A549 (cell line): ENCODE data around the gene D2HGDH. TPM values are rescaled to one million over a fixed set of nuclear protein-coding genes. Genes with fewer than 3 reads are reported as not detected.

Source experiments
- ATAC-seq, 2 experiments: fragments of 200-7000 bp in 1 of 2; fragments of >200 bp in 1 of 2; cut with Nextera tagmentation in 1 of 2; cut with Tn5 transposase in 1 of 2; 3 replicates each; pipeline versions ENCODE4 v1.8.0 to v1.9.1; 2018 to 2020; ENCODE audit warnings: mild to moderate bottlenecking in 1 of 2, moderate library complexity in 1 of 2
- CTCF ChIA-PET: fragments of 300-600 bp; sonication (Branson Sonifier 250); formaldehyde crosslinking; extraction: SDS; loops from one replicate; lab custom pipeline; 2021; ENCODE audit warnings: antibody characterized with exemption, inconsistent platforms; lab: Yijun Ruan, JAX
- POLR2A ChIA-PET: fragments of 350-600 bp; formaldehyde crosslinking; extraction: SDS; loops from one replicate; lab custom pipeline; 2021; ENCODE audit warnings: antibody characterized with exemption, inconsistent platforms; lab: Yijun Ruan, JAX
- DNase-seq, 2 experiments: peaks; one replicate each; pipeline versions ENCODE4 v3.0.0 to v3.0.0-alpha.2; 2011 to 2016; ENCODE audit warnings: low read depth in 1 of 2, low spot score in 1 of 2
- FAIRE-seq: peaks from 2 replicates; lab custom pipeline; 2011; peaks lifted over from hg19 to GRCh38; lab: Jason Lieb, UNC
- H3K27ac ChIP-seq, 2 experiments: fragments of >200 bp; sonication (Bioruptor Twin); formaldehyde crosslinking; 3 replicates each; pipeline ENCODE4 v1.5.1; 2016 to 2017
- H3K4me1 ChIP-seq: fragments of >200 bp; sonication (Bioruptor Twin); formaldehyde crosslinking; 3 replicates; pipeline ENCODE4 v1.6.1; 2016
- H3K4me2 ChIP-seq: fragments of >200 bp; sonication (Bioruptor Twin); formaldehyde crosslinking; 3 replicates; pipeline ENCODE4 v1.6.1; 2016
- H3K4me3 ChIP-seq: fragments of >200 bp; sonication (Bioruptor Twin); formaldehyde crosslinking; 3 replicates; pipeline ENCODE4 v1.5.1; 2016
- H3K9me3 ChIP-seq: fragments of >200 bp; sonication (Bioruptor Twin); formaldehyde crosslinking; 3 replicates; pipeline ENCODE4 v1.6.1; 2016
- ATOH8 ChIP-seq: fragments of 250-450 bp; sonication (Bioruptor Pico); IDR thresholded peaks from 2 replicates; pipeline ENCODE4 v1.5.0; 2020; ENCODE audit warnings: low read depth, mild to moderate bottlenecking, moderate library complexity
- BHLHE40 ChIP-seq: IDR thresholded peaks from 2 replicates; pipeline ENCODE4 v1.6.1; 2012; ENCODE audit warnings: low read depth, low read length, inconsistent platforms
- CBX8 ChIP-seq: fragments of 200-600 bp; sonication (generic); IDR thresholded peaks from 2 replicates; pipeline ENCODE4 v1.6.1; 2016
- CEBPB ChIP-seq, 2 experiments: fragments of >200 bp in 1 of 2; sonication (Bioruptor Twin) in 1 of 2; formaldehyde crosslinking in 1 of 2; IDR thresholded peaks; 2 replicates each; pipeline ENCODE4 v1.6.1; 2012 to 2016
- CHD4 ChIP-seq: fragments of 200-600 bp; sonication (generic); IDR thresholded peaks from 2 replicates; pipeline ENCODE4 v1.6.1; 2016; ENCODE audit warnings: antibody characterized with exemption, mild to moderate bottlenecking, borderline replicate concordance
- EHF ChIP-seq: fragments of 250-450 bp; sonication (Bioruptor Pico); IDR thresholded peaks from 2 replicates; pipeline ENCODE4 v1.5.0; 2020; ENCODE audit warnings: mild to moderate bottlenecking
- EHMT2 ChIP-seq: fragments of 200-600 bp; sonication (generic); IDR thresholded peaks from 2 replicates; pipeline ENCODE4 v1.6.1; 2016; ENCODE audit warnings: antibody characterized with exemption, low read depth, mild to moderate bottlenecking, moderate library complexity
- ESRRA ChIP-seq: fragments of 150-350 bp; IDR thresholded peaks from 2 replicates; pipeline ENCODE4 v1.6.1; 2014; ENCODE audit warnings: mild to moderate bottlenecking, low read length, borderline replicate concordance
- FOXS1 ChIP-seq: fragments of 250-450 bp; sonication (Bioruptor Pico); IDR thresholded peaks from 2 replicates; pipeline ENCODE4 v1.5.0; 2020; ENCODE audit warnings: mild to moderate bottlenecking, moderate library complexity
- HEYL ChIP-seq: fragments of 250-450 bp; sonication (Bioruptor Pico); IDR thresholded peaks from 2 replicates; pipeline ENCODE4 v1.8.0; 2021; ENCODE audit warnings: mild to moderate bottlenecking, moderate library complexity
- HOXA7 ChIP-seq: fragments of 250-450 bp; sonication (Bioruptor Pico); IDR thresholded peaks from 2 replicates; pipeline ENCODE4 v1.5.0; 2020; ENCODE audit warnings: mild to moderate bottlenecking, moderate library complexity
- HOXB13 ChIP-seq: fragments of 250-450 bp; sonication (Bioruptor Pico); IDR thresholded peaks from 2 replicates; pipeline ENCODE4 v1.5.0; 2020; ENCODE audit warnings: low read depth, mild to moderate bottlenecking, moderate library complexity
- KDM1A ChIP-seq: fragments of 200-600 bp; sonication (generic); IDR thresholded peaks from 2 replicates; pipeline ENCODE4 v1.6.1; 2016; ENCODE audit warnings: low read depth, mild to moderate bottlenecking
- KDM5A ChIP-seq: fragments of 200-600 bp; sonication (generic); IDR thresholded peaks from 2 replicates; pipeline ENCODE4 v1.6.1; 2016; ENCODE audit warnings: antibody characterized with exemption, mild to moderate bottlenecking
- MAFK ChIP-seq: fragments of 450-650 bp; IDR thresholded peaks from 2 replicates; pipeline ENCODE4 v1.6.1; 2014; ENCODE audit not compliant: partially characterized antibody
- NR3C1 ChIP-seq: fragments of >200 bp; sonication (Bioruptor Twin); formaldehyde crosslinking; IDR thresholded peaks from 3 replicates; pipeline ENCODE4 v1.6.1; 2017
- PHF8 ChIP-seq: fragments of 200-600 bp; sonication (generic); IDR thresholded peaks from 2 replicates; pipeline ENCODE4 v1.6.1; 2016; ENCODE audit warnings: low read depth, mild to moderate bottlenecking, antibody characterized with exemption, moderate library complexity, borderline replicate concordance
- POLR2A ChIP-seq: IDR thresholded peaks from 2 replicates; pipeline ENCODE4 v1.6.1; 2012; ENCODE audit warnings: mild to moderate bottlenecking, low read length
- RCOR1 ChIP-seq: fragments of 150-350 bp; IDR thresholded peaks from 2 replicates; pipeline ENCODE4 v1.6.1; 2014; ENCODE audit warnings: antibody characterized with exemption, low read length, low read depth
- REST ChIP-seq: fragments of 200-600 bp; sonication (generic); IDR thresholded peaks from 2 replicates; pipeline ENCODE4 v1.6.1; 2016; ENCODE audit warnings: antibody characterized with exemption, mild to moderate bottlenecking, moderate library complexity
- TFCP2L1 ChIP-seq: fragments of 250-450 bp; sonication (Bioruptor Pico); IDR thresholded peaks from 2 replicates; pipeline ENCODE4 v1.5.0; 2021; ENCODE audit warnings: mild to moderate bottlenecking
- USF2 ChIP-seq: fragments of 450-650 bp; IDR thresholded peaks from 2 replicates; pipeline ENCODE4 v1.6.1; 2014; ENCODE audit warnings: antibody characterized with exemption
- ZC3H11A ChIP-seq: fragments of 450-650 bp; IDR thresholded peaks from 2 replicates; pipeline ENCODE4 v1.6.1; 2014; ENCODE audit warnings: antibody characterized with exemption, mild to moderate bottlenecking
- ZFP36 ChIP-seq: fragments of 450-650 bp; IDR thresholded peaks from 2 replicates; pipeline ENCODE4 v1.6.1; 2014; ENCODE audit warnings: borderline replicate concordance; ENCODE audit not compliant: partially characterized antibody
- WGBS: methylation state at CpG from one replicate; pipeline ENCODE4 v1.1.6; 2017; ENCODE audit errors: missing lambda C conversion rate; 5-methylcytosine and 5-hydroxymethylcytosine counted together
- polyA plus RNA-seq, 4 experiments: library from polyadenylated mRNA; depleted of rRNA in 3 of 4; stranded (reverse); fragments of >200 nt; fragmentation: RNase III in 1 of 4; extraction: RNeasy Plus Mini Kit Qiagen cat#74134 plus additional on column Dnase treatment in 1 of 4; gene quantifications; 2 replicates in 3 of 4; 3 replicates in 1 of 4; pipeline ENCODE4 v1.2.3, GENCODE V29; 2011 to 2017

Gene D2HGDH
- polyA plus RNA-seq, 2 of the 4 experiments (the other 2 are of a cell fraction): 6.5 to 18.5 TPM

GRCh38 chr2:241809383-241810306 is 75.2 kb downstream of the D2HGDH start:
- H3K4me1 ChIP-seq: peaks cover 4% of the 10 kb centered on the region
- no peak for DNase-seq
- no peak overlapping the region for H3K4me3 ChIP-seq
- TF ChIP-seq REST (no peak), CEBPB (IDR thresholded peaks at IDR 0.05) (no peak), HEYL (no peak), TFCP2L1 (CRISPR knock-in tag) (no peak), ZC3H11A (no peak), USF2 (no peak), BHLHE40 (no peak), KDM5A (no peak), KDM1A (no peak), EHF (no peak), NR3C1 (no peak), RCOR1 (no peak)
- no peaks in the 10 kb centered on the region for H3K9me3 ChIP-seq
- ChIA-PET POLR2A (no interaction called here), CTCF (no interaction called here)
- FAIRE-seq: no peak
- no peak overlapping the region for H3K4me2 ChIP-seq
- ATAC-seq: peak in 1 of 2 experiments; percentile 10; a peak in 1 of 6 replicates
- WGBS: 69% methylated on average over 21 of the region's 29 CpGs
- no peak overlapping the region for H3K27ac ChIP-seq

- ATAC-seq: peak; percentile 1 to 7; a peak in 2 of 6 replicates
- FAIRE-seq: no peak
- no peak for TF ChIP-seq POLR2A
- no peak for TF ChIP-seq TFCP2L1 (CRISPR knock-in tag)
- TF ChIP-seq CHD4: no peak
- no peak for TF ChIP-seq EHF
- no peak for TF ChIP-seq ZFP36
- TF ChIP-seq PHF8: no peak
- no peak for TF ChIP-seq KDM1A
- TF ChIP-seq EHMT2: no peak
- no peak for TF ChIP-seq HOXA7 (CRISPR knock-in tag)
- no peak for TF ChIP-seq ATOH8 (CRISPR knock-in tag)
- no peak for TF ChIP-seq CBX8
- TF ChIP-seq FOXS1 (CRISPR knock-in tag): no peak
- no peak for TF ChIP-seq MAFK
- TF ChIP-seq ESRRA: no peak
- no peak for TF ChIP-seq HOXB13 (CRISPR knock-in tag)
- Histone ChIP-seq H3K4me3 (no peak overlapping the region), H3K9me3 (no peaks in the 10 kb centered on the region), H3K4me2 (no peak overlapping the region), H3K4me1 (no peaks in the 10 kb centered on the region), H3K27ac (no peak overlapping the region)
- CTCF ChIA-PET: interaction anchor here (1.0 kb wide), 1 partner anchor 15 kb away, joined by 3 read pairs; no protein-coding TSS in a partner anchor
- DNase-seq: no peak
- 78% methylated on average over 14 of the region's 28 CpGs for WGBS
- POLR2A ChIA-PET: no interaction called here
Measured at GRCh38 chr2:241810307-241811200, 76.1 kb downstream of the D2HGDH start.
